GM19240 (cell line): Measurements from ENCODE around the gene PDZRN3.

ENCODE experiments used
- DNase-seq: peaks from one replicate; pipeline ENCODE4 v3.0.0; 2011; ENCODE audit warnings: low spot score; ENCODE audit not compliant: insufficient read length

The PDZRN3 gene

DNA sequence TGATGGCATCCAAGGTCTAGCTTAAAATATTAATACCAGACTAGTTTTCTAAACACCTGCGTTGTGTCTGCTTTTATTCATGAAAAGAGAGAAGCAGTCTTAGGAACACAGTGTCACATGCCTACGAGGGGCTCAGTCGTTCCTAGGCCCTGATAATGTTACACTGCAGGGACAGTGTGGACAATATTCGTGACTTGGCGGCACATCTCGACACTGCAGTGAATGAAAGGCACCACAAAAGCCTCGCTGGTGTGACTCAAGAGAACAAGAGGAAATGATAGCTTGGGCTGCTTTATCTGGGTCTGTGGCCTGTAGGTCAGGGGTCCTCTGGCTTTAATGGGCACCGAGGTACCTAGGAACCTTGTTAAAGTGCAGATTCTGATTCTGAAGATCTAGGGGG, 226.7 kb downstream of the PDZRN3 start:
- no peak for DNase-seq

DNA sequence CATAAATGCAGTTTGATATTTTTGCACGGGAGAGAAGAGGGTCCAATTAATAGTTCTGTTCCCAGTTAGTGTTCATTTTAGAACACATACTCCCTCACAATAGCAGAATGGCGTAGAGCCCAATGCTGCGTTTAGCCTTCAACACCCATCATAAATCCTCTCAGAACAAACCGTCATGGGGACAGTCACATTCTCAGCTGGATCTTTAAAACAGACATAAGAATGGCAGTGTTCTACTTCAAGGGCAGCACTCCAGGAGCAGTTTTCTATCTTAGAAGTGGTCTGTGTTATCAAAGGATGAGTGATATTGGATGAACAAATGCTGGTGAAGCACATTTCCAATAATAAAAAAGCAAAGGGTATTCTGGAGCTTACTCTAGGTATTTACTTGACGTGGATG, 230.5 kb downstream of the PDZRN3 start:
- DNase-seq = no peak

DNA sequence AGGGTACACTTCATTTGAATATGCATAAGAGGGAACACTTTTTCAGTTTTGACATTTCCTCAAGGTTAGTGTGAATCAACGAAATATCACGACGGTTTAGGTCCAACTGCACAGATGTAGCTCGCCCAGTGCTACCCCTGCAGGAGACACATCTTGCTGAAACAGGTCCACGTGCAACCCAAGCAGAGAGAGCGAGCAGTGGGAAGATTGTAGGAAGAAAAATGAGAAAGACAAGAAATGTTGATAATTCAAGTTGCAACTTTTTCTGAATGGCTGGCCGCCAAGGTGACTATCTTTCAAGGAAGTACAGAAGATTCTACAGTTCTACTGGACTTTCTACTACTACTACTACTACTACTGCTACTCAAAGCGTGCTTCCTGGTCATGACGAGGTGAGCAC, 231.7 kb downstream of the PDZRN3 start:
- DNase-seq = no peak

DNA sequence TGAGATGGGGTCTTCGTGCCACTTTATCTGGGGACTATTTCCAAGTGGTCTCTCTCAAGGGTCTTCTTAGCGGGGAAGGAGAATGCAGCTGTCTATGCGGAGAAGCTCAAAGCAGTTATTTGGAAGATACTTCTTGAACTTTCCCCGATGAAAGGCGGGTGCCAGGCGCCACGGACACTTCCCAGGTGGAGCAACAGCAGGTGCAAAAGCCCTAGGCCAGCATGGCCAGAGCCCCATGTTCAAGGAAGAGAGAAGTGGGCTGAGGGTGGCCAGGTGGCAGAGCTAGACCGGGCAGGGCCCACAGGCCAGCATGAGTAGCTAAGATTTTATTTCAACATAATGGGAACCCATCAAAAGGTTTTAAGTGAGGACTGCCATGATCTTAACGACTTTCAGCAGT, 232.8 kb downstream of the PDZRN3 start:
- no peak for DNase-seq

DNA sequence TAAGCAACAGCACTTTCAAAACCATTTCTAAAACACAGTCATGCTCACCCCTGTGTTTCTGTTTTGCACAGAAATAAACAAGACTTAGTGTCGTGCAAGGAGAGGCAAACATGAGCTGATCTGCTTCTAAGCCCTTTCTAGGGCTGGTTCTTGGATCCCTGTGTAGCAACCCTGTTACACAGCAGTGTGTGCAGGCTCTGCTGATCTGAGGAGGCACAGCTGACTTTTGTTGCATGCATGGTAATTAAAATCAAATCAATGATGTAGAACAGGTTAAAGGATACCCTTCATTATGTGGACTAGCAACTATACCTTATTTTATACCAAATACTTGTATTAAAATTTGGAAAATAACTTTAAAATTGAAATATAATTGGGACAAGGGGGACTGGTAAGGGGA, 234.8 kb downstream of the PDZRN3 start:
- DNase-seq = no peak

DNA sequence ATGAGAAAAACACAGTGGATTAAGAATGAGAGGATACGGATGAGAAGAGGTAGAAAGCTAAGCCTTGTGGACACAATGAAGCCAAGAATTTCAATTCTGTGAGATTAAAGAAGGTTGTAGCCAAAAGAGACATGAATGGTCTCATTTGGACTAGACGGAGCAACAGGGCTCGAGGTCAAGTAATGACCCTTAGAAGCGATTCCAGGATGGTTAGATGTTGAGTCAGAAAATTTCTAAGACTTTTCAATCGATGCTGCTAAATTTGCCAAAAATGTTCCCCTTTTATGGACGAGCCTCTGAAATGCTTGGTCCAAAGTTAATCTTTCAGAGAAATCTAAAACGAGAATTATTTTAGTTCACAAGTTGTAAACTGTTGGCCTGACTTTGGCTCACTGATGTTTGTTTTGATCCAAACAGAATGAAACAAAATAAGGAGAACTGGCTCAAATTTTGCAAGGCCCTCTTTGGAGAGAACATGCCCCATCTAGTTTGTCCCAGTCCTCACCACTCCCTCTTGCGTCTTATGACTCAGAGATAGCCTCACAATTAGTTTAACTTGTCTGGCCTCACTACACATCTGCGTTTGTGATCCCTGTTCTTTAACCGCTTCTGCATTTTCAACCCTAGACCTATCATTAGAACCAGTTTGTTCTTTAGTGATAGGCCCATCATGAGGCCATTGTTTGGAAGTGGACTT, 235.5 kb downstream of the PDZRN3 start:
- DNase-seq = no peak

DNA sequence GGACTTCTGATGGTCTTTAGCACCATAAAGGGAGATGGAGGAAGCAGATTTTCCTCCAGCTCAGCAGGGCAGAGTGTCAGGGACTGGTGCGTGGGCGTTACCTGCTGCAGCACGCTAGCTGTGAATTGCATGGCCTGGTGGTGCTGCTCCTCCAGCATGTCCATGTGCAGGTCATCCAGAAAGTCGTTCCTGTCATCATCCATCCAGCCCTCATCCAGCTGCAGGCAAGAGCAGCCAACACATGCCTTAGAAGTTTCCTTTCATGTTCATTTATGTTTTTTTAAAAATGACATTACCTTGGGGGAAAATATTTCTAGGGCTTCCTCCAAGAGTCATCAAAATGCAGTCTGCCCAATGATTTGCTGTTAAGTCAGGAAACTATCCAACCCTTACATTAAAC, 239.2 kb downstream of the PDZRN3 start:
- DNase-seq = no peak

DNA sequence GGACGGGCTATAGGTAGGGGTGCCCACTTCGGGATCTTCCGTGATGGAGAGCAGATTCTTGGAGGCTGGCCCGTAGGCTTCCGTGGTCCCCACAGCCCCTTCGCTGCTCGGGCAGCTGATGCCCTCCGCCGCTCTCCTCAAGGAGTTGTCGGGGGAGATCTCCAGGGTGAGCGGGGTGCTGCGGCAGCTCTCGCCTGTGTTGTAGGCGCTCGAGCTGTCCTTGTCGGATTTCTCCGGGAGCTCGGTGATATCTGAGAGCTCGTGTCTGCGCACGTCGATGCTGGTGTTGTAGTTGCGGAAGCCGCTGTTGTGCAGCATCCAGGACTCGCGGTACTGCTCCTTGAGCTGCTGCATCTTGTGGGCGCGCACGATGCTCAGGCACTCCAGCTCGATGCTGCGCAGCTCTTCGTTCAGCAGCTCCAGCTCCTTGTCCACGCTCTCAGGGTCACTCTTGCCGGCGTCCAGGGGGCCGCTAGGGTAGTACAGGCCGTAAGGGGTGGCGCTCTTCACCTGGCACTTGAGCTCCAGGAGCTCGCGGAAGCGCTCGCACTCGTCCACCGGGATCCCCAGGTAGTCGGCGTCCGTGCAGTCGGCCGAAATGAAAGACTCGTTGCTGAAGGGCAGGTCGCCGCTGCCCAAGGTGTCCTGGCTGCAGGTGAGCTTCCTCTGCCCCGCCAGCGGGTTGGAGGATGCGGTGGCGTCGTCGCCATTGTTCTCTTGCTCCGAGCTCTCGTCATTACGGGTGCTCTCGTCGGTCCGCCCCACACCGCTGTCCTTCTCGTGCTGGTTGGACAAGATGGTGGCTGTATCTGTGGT, 240.4 kb downstream of the PDZRN3 start:
- no peak for DNase-seq

DNA sequence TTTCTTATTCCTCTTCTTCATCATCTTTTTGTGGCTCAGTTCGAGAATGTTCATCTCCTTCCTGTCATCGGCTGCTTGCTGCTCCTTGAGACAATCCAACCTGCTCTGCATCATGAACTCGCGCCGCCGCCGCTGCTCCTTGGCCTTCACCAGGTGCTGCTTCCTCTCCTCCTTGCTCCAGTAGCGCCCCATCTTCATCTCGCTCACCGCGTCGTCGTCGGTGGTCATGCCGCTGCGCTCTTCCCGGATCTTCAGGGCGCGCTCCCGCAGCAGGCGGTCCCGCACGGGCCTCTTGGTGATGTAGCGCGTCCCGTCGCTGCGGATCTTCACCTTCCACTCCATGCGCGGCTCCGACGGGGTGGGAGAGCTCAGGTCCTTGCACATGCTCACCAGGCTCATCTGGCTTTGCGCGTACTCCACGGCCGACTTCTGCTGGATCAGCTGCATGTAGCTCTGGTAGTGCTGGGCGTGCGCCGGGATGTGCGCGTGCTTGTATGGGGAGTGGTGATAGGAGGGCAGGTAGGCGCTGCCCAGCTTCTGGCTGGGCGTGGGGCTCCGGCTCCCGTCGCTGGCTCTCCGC, 241.2 kb downstream of the PDZRN3 start:
- DNase-seq = no peak

DNA sequence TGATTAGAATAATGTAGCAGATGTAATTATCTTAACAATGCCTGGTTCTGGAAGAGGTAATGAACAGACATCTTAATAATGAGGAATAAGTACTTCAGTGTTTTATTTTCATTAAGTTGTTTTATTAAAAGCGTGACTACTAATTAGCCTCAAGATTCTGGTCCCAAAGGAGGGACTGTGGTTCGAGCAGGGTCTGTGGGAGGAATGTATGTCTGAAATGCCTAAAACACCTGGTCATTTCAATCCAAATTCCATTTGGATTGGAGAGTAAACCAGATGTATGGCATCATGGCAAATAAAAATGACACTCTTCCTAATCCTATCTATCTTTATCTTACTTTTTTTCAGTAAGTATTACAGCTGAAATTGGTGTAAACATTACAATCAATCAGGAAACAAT, 243.2 kb downstream of the PDZRN3 start:
- DNase-seq = no peak

DNA sequence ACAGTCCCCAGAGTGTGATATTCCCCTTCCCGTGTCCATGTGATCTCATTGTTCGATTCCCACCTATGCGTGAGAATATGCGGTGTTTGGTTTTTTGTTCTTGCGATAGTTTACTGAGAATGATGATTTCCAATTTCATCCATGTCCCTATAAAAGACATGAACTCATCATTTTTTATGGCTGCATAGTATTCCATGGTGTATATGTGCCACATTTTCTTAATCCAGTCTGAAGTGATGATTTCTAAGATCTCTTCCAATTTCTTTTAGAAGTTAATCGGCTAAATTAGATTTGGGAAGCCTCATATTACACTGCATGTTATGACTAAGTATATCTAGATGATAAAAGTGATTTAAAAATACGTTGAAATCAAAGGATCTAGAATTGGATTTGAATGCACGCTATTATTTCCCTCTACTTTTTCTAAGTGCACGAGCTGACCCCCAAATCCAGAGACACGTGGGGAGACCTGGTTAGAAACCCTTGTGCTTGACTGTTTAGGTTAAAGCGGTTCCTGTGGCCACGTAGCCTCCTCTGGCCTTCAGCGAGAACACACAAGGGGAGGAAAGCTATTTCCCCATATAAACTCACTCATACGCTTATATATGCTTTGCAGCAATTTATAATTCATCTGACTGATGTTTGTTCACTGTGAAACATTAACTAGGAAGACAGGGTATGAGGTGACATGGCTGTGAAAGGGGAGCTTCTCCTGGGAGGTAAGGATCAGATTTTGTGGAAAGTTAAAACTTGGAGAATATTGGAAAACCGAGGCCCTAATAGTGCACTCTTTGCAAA, 243.8 kb downstream of the PDZRN3 start:
- no peak for DNase-seq

DNA sequence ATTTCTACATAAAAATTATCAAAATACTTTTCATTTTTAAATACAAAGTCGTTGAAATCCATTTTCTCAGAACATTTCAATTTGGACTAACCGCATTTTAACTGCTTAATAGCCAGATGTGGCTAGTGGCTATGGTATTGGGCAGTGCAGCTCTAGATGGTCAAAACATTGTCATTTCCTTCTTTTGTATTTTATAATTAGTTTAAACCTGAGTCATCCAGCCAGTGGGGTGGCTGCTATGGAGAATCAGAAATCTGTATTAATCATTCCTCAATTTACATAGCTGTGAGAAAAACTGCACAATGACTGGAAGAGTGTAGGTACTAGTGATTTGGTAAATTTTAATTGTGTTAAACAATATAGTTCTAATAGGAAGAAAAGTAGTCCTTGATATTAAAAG, 245.3 kb downstream of the PDZRN3 start:
- DNase-seq = no peak

DNA sequence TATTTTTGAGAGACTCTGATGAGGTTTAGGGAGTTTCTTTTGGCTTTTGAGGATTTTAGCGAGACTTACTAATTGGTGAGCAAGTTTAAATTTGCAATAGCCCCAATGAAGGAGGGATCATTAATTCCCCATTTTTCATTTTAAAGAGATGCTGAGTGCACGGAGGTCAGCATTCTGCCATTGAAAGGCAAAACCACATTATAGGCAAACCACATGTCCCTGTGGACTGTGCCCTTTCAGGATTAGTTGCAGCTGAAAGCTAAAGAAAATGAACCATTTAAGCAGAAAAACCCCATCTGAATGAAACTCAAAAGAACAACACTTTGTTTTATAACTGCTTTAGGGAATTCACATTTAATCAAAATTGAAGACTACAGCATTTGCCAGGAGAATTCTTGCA, 246.5 kb downstream of the PDZRN3 start:
- no peak for DNase-seq

DNA sequence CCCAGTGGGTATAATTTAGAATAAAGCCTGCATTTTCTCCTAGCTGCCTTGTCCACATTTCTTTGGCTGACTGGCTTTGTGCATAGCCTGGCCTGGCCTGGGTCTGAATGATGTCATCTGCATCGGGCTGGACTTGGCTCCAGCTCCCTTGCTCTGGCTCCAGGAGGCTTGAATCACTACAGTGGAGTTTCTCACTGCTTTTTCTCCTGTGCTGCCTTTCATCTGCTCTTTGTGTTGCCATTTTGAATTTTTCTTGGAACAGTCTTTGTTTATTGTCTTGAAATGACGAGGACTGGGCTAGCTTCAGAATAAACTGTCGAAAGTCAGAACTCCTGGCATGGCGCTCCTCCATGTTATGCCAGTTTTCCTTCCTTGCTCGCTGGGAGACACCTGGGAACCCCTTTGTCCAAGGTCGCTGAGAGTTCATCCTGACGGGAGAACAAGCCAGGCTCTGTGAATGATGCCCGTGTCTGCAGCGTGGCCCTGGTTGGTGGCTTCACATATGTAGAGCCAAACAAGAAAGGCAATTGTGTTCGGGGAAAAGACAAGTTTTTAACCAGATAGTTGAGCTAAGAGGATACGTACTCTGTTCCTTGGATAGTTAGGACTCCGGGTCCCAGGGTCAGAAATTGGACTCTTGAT, 258.9 kb downstream of the PDZRN3 start:
- DNase-seq = no peak

DNA sequence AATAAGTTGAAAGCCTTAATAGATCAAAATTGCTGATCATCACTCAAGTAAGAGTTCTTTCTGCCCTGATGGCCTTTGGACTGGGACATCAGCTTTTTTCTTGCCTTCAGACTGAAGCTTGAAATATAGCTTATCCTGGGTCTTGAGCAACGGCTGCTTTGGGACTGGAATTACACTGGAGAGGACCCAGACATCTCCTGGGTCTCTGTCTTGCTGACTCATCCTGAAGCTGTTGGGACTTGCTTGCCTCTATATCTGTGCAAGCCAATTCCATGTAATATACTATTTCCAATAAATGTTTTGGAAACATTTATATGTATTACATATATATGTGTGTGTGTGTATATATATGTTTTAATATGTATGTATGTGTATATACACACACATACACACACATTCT, 260.2 kb downstream of the PDZRN3 start:
- DNase-seq = no peak

DNA sequence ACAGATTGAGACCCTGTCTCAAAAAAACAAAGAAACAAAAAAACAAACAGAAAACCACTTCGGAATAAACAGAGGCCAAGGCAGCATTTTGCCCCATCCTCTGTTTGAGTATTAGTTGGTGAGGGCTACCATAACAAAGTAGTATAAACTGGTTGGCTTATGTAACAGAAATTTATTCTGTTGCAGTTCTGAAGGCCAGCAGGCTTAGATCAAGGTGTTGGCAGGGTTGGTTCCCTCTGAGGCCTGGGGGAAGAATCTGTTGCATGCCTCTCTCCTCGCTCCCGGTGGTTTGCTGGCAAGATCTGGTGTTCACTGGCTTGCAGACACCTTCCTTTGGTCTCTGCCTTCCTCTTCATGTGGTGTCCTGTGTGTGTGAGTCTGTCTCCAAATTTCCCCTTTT, 261.6 kb downstream of the PDZRN3 start:
- no peak for DNase-seq

DNA sequence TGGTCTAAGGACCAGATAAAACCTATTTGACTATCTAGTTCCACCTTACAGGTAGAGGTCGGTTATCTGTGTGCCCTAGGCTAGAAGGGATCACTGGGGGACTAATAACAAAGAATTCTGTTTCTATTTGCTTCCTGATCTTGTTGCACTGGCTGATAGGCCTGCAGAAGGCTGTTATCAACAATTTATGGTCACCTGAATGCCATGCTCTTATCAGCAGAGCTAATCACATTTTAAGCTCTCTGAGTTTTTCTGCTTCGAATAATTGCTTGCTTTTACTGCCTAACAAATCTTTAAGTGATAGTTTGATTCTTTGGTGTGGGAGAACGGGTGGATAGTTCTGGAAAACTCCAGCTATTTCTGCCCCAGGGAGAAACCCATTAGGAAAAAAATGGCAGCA, 263.1 kb downstream of the PDZRN3 start:
- DNase-seq = no peak

DNA sequence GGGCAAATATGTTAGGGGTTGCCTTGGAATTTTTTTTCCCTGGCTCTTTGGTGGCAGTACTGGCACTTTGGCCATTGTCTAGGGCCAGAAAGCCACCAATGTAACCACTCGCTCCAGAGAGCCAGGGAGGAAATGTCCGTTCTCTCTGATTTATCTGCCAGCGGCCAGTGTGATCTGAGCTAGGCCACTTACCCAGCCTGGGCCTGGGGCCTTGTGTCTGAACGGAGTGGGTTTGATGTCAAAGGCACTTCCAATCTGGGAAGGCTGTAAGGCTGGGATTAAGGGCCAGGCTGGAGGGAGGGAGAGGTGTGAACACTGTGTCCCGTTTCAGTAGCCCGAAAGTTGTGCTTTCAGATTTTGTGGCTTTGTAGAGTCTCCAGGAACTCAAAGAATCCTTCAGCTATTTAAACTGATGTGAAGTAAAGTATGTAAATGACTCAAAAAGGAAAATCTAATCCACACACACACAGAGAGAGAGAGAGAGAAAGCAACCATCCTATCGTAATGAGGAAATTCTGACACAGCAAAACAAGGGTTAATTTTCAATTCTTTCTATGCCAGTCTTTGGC, 271.0 kb downstream of the PDZRN3 start:
- no peak for DNase-seq

DNA sequence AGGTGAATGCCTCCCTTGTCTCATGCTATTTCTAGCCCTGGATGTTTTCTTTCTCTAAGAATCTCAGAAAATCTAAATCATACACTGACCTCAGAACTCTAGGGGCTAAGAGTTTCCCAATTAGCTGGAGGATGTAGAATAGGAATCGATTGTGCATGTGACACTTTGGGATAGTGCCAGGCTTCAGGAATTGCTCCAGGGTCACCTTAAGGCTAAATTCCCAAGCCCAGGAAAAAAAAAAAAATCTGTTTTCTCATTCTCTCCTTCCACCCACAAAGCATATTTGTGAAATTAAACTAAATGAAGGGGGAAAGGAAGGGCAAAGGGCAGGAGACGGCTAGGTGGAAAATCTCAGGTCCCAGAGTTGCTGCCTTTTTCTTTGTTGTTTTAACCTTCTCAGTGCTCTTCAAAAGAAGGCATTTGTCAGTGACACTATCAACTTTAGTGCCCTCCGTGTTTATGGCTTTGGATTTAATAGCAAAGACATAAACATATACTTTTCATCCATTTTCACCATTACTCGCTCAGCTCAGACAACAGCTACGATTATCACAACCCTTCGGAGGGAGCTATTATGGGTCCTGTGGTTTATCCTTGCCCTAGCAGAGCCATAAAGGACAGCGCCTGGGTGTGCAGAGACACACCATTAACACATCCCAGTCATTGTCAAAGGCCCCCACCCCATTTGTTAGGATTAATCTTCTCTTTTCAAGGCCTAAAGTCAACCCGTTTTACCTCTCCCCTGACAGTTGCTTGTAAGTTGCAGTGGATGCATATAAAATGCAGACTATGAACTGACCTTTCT, 271.7 kb downstream of the PDZRN3 start:
- DNase-seq = no peak

DNA sequence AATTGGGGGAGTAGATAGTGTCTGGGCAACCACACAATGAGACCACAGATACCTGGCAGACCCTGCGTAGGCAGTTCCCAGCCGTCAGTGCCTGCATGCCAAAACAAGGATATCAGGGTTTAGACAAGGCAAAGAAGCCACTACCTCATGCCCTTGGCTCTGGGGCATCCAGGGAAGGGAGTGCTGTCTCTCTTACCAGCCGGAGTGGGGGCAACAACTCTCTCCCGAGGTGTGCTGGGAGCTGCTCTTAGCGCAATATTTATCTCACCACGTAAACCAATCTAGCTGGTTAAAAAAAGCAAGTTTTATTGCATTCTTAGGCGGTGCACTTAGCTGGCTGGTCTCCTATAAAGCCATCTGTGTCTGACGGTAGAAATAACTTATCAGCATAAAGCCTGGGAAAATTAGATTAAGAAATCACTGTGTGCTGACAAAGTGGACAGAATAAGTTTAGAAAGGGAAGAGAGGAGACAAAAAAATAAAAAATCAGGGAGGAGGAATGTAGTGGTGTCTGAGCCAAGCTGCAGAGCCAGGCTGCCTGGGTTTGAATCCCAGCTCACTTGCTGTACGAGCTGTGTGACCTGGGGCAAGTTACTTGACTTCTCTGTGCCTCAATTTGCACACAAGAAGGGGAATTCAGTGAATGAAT, 273.2 kb downstream of the PDZRN3 start:
- no peak for DNase-seq
